SK-N-SH (cell line): ENCODE results near the gene SELENOM. TPM values are rescaled to one million over a fixed set of nuclear protein-coding genes. Genes with fewer than 3 reads are reported as not detected.

ENCODE experiments used
- CTCF ChIA-PET: fragments of 300-600, 350-600 bp; formaldehyde crosslinking; extraction: SDS; loops from one replicate; lab custom pipeline; 2021; lab: Yijun Ruan, JAX
- POLR2A ChIA-PET: fragments of 350-600 bp; sonication (Branson Sonifier 250); formaldehyde crosslinking; extraction: SDS; loops from one replicate; lab custom pipeline; 2020; ENCODE audit warnings: antibody characterized with exemption, inconsistent platforms; lab: Yijun Ruan, JAX
- DNase-seq: peaks from one replicate; pipeline ENCODE4 v3.0.0; 2012
- H2AFZ ChIP-seq: fragments of 200-600 bp; sonication (generic); 2 replicates; pipeline ENCODE4 v1.8.1; 2016; ENCODE audit warnings: antibody characterized with exemption, mild to moderate bottlenecking, low read depth
- H3F3A ChIP-seq: fragments of 200-600 bp; sonication (generic); replicated peaks from 2 replicates; pipeline ENCODE3; 2016; ENCODE audit warnings: antibody characterized with exemption, mild to moderate bottlenecking; ENCODE audit not compliant: insufficient read depth
- H3K27ac ChIP-seq, 2 experiments: fragments of 200-500 bp in 1 of 2; fragments of 200-600 bp in 1 of 2; sonication (Bioruptor generic) in 1 of 2; sonication (generic), shearing (Covaris generic) in 1 of 2; 2 replicates each; pipeline versions ENCODE4 v1.5.1 to v1.6.1; 2014 to 2016; ENCODE audit warnings: low read depth in 2 of 2, inconsistent platforms in 1 of 2, low read length in 1 of 2, mild to moderate bottlenecking in 1 of 2, mixed read lengths in 1 of 2
- H3K27me3 ChIP-seq: fragments of 200-600 bp; sonication (generic), shearing (Covaris generic); 2 replicates; pipeline ENCODE4 v1.6.1; 2016; ENCODE audit warnings: mixed run types; ENCODE audit not compliant: insufficient read depth
- H3K36me3 ChIP-seq, 2 experiments: fragments of 200-500 bp in 1 of 2; fragments of 200-600 bp in 1 of 2; sonication (Bioruptor generic) in 1 of 2; sonication (generic) in 1 of 2; replicated peaks in 1 of 2; 2 replicates each; pipeline versions ENCODE3 to v1.5.1; 2014 to 2016; ENCODE audit warnings: low read length in 1 of 2, mild to moderate bottlenecking in 1 of 2; ENCODE audit not compliant: insufficient read depth in 2 of 2, control insufficient read depth in 1 of 2
- H3K4me1 ChIP-seq, 2 experiments: fragments of 200-500 bp in 1 of 2; fragments of 200-600 bp in 1 of 2; sonication (Bioruptor generic) in 1 of 2; sonication (generic), shearing (Covaris generic) in 1 of 2; 2 replicates each; pipeline versions ENCODE4 v1.5.1 to v1.6.1; 2014 to 2016; ENCODE audit warnings: low read depth in 1 of 2, low read length in 1 of 2, mixed run types in 1 of 2; ENCODE audit not compliant: insufficient read depth in 2 of 2, control insufficient read depth in 1 of 2
- H3K4me2 ChIP-seq: fragments of 200-600 bp; sonication (generic), shearing (Covaris generic); 2 replicates; pipeline ENCODE4 v1.6.1; 2017; ENCODE audit warnings: mixed run types
- H3K4me3 ChIP-seq, 2 experiments: fragments of 200-500 bp in 1 of 2; fragments of 200-600 bp in 1 of 2; sonication (Bioruptor generic) in 1 of 2; sonication (generic), shearing (Covaris generic) in 1 of 2; 2 replicates each; pipeline versions ENCODE4 v1.5.1 to v1.8.1; 2014 to 2016; ENCODE audit warnings: low read depth in 2 of 2, inconsistent platforms in 1 of 2, low read length in 1 of 2, mild to moderate bottlenecking in 1 of 2, mixed read lengths in 1 of 2, moderate library complexity in 1 of 2
- H3K79me2 ChIP-seq: fragments of 200-600 bp; sonication (generic); 2 replicates; pipeline ENCODE4 v1.8.1; 2017; ENCODE audit warnings: mild to moderate bottlenecking; ENCODE audit not compliant: insufficient read depth
- H3K9ac ChIP-seq: fragments of 200-600 bp; sonication (generic); 2 replicates; pipeline ENCODE4 v1.6.1; 2017; ENCODE audit warnings: mixed run types
- H3K9me2 ChIP-seq: fragments of 200-600 bp; sonication (generic); 2 replicates; pipeline ENCODE4 v1.6.1; 2017; ENCODE audit warnings: mixed run types
- H3K9me3 ChIP-seq: fragments of 200-600 bp; sonication (generic); 2 replicates; pipeline ENCODE4 v1.6.1; 2017; ENCODE audit warnings: mixed run types, mild to moderate bottlenecking, moderate library complexity
- H4K20me1 ChIP-seq: fragments of 200-600 bp; sonication (generic); 2 replicates; pipeline ENCODE4 v1.6.1; 2017; ENCODE audit warnings: mild to moderate bottlenecking, mixed run types; ENCODE audit not compliant: insufficient read depth
- EZH2phosphoT487 ChIP-seq: fragments of 200-600 bp; sonication (generic); IDR thresholded peaks from 2 replicates; pipeline ENCODE4 v1.6.1; 2017; ENCODE audit warnings: low read depth, mixed run types, mild to moderate bottlenecking, antibody characterized with exemption, moderate library complexity, borderline replicate concordance
- FOXJ3 ChIP-seq: sonication (generic); formaldehyde crosslinking; IDR thresholded peaks from 2 replicates; pipeline ENCODE4 v1.5.1; 2020; ENCODE audit warnings: mild to moderate bottlenecking, missing genetic modification reagents
- GABPA ChIP-seq: IDR thresholded peaks from 2 replicates; pipeline ENCODE4 v1.4.0; 2012; ENCODE audit warnings: low read depth, mild to moderate bottlenecking
- GATA2 ChIP-seq: sonication (generic); formaldehyde crosslinking; IDR thresholded peaks from 2 replicates; pipeline ENCODE4 v1.5.0; 2020; ENCODE audit warnings: mild to moderate bottlenecking, missing genetic modification reagents
- MEF2A ChIP-seq: IDR thresholded peaks from 2 replicates; pipeline ENCODE4 v1.4.0; 2012; ENCODE audit warnings: low read depth, borderline replicate concordance
- MXI1 ChIP-seq: IDR thresholded peaks from 2 replicates; pipeline ENCODE4 v1.6.1; 2012; ENCODE audit warnings: mild to moderate bottlenecking, low read depth, low read length, improper control_type of control experiment
- NFIC ChIP-seq: IDR thresholded peaks from 2 replicates; pipeline ENCODE4 v1.4.0; 2012; ENCODE audit warnings: borderline replicate concordance
- RCOR1 ChIP-seq: fragments of 150-350 bp; IDR thresholded peaks from 2 replicates; pipeline ENCODE4 v1.6.1; 2017; ENCODE audit warnings: antibody characterized with exemption, low read length
- WGBS: methylation state at CpG from one replicate; pipeline ENCODE4 v1.1.6; 2017; ENCODE audit warnings: low lambda C conversion rate; 5-methylcytosine and 5-hydroxymethylcytosine counted together
- polyA plus RNA-seq, 3 experiments: library from polyadenylated mRNA; depleted of rRNA; stranded (reverse); fragments of >200 nt; gene quantifications; 2 replicates each; pipeline ENCODE4 v1.2.3, GENCODE V29; 2012
- TF ChIP-seq, protein P1 (sequence below): fragments of 150-350 bp; IDR thresholded peaks from 2 replicates; pipeline ENCODE4 v1.6.1; 2017; ENCODE audit warnings: antibody characterized with exemption, low read length, low read depth, borderline replicate concordance
- TF ChIP-seq, protein P2 (sequence below): fragments of 200-600 bp; sonication (generic); IDR thresholded peaks from 2 replicates; pipeline ENCODE4 v1.6.1; 2017; ENCODE audit warnings: antibody characterized with exemption, mild to moderate bottlenecking, moderate library complexity
- TF ChIP-seq, protein P3 (sequence below): IDR thresholded peaks from 2 replicates; pipeline ENCODE4 v1.4.0; 2012; ENCODE audit warnings: low read depth, borderline replicate concordance
- TF ChIP-seq, protein P4 (sequence below): fragments of 150-350 bp; IDR thresholded peaks from 2 replicates; pipeline ENCODE4 v1.6.1; 2016; ENCODE audit warnings: mild to moderate bottlenecking, low read depth, low read length

Gene SELENOM
- polyA plus RNA-seq, 1 of the 3 experiments (the other 2 are of a cell fraction) = 117 TPM

DNA sequence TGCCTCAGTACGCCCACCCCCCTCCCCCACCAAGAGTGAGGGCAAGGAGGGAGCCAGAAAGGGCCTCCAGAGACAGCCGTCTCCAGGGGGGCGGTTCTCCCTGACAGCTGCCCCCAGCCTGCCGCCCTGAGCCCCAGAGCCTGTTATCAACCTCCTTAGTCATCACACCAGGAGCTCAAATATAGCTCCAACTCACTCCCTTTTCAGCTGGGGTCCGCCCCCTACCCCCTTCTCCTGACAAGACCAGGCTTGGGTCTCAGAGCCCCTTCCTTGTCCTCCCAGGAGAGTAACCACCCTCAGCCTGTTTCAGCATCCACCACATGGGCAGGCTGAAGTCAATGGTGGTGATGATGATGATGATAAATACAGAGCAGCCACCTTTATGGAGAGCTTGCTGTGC, 12.9 kb upstream of the SELENOM start:
- H3F3A ChIP-seq = no peaks in the 10 kb centered on the region
- H3K27me3 ChIP-seq = no peaks in the 10 kb centered on the region
- DNase-seq = no peak
- no peak overlapping the region for H3K27ac ChIP-seq
- H3K9ac ChIP-seq = no peak overlapping the region
- H3K36me3 ChIP-seq = no peaks in the 10 kb centered on the region
- no peak overlapping the region for H2AFZ ChIP-seq
- H3K9me3 ChIP-seq = no peaks in the 10 kb centered on the region
- H3K4me1 ChIP-seq = peaks cover 0 to 34% of the 10 kb centered on the region in 2 experiments; a peak in 1 of 4 replicates
- no peaks in the 10 kb centered on the region for H4K20me1 ChIP-seq
- no peaks in the 10 kb centered on the region for H3K9me2 ChIP-seq
- TF ChIP-seq FOXJ3 (CRISPR knock-in tag) = no peak
- no peak for TF ChIP-seq GATA2 (CRISPR knock-in tag)
- TF ChIP-seq, protein P1, sequence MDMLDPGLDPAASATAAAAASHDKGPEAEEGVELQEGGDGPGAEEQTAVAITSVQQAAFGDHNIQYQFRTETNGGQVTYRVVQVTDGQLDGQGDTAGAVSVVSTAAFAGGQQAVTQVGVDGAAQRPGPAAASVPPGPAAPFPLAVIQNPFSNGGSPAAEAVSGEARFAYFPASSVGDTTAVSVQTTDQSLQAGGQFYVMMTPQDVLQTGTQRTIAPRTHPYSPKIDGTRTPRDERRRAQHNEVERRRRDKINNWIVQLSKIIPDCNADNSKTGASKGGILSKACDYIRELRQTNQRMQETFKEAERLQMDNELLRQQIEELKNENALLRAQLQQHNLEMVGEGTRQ = no peak
- TF ChIP-seq NFIC = no peak
- TF ChIP-seq, protein P2, sequence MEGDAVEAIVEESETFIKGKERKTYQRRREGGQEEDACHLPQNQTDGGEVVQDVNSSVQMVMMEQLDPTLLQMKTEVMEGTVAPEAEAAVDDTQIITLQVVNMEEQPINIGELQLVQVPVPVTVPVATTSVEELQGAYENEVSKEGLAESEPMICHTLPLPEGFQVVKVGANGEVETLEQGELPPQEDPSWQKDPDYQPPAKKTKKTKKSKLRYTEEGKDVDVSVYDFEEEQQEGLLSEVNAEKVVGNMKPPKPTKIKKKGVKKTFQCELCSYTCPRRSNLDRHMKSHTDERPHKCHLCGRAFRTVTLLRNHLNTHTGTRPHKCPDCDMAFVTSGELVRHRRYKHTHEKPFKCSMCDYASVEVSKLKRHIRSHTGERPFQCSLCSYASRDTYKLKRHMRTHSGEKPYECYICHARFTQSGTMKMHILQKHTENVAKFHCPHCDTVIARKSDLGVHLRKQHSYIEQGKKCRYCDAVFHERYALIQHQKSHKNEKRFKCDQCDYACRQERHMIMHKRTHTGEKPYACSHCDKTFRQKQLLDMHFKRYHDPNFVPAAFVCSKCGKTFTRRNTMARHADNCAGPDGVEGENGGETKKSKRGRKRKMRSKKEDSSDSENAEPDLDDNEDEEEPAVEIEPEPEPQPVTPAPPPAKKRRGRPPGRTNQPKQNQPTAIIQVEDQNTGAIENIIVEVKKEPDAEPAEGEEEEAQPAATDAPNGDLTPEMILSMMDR = no peak
- TF ChIP-seq MXI1 = no peak
- POLR2A ChIA-PET = no interaction called here
- no peaks in the 10 kb centered on the region for H3K79me2 ChIP-seq
- WGBS = 33% methylated on average over 1 of the region's 5 CpGs
- CTCF ChIA-PET = interaction anchor here (1.0 to 8.2 kb wide), 2 partner anchors 11 to 24 kb away, joined by 3 to 52 read pairs; partner anchors contain the start of gene SELENOM
- no peak overlapping the region for H3K4me3 ChIP-seq
- H3K4me2 ChIP-seq = no peak overlapping the region

DNA sequence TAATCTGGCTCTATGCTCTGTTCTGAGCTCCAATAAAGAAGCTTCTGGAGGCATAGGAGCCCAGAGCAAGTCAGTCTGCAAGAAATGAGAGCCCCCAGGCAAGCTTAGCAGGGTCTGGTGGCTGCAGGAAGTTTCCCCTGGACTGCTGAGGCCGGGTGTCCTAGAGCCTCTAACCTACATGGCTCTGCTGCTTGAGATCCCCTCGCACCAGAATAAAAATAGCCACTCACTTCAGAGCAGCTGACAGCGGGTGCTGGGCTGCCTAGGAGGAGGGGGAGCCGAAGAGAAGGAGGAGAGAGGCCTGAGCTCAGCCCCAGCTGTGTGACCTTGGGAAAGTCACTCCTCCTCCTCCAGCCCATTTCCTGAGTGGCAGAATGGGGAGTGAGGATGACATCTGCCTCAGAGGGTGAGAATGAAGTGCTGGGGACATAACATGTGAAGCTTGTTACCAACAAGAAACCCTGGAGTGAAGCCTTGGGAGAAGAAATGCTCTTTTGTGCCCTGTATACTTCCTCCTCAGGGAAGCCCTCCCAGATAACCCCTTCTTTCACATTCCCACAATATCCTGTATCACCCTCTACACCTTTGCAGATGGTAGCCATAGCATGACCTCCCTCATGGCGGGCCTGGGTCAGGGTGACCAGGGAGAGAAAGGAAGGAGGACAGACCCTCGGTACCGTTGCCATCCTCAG, 11.8 kb upstream of the SELENOM start:
- 77% methylated on average over 6 of the region's 7 CpGs for WGBS
- Histone ChIP-seq H3K9me3 (no peaks in the 10 kb centered on the region), H3K79me2 (no peaks in the 10 kb centered on the region), H3K4me2 (no peak overlapping the region), H3F3A (no peaks in the 10 kb centered on the region), H3K9ac (no peak overlapping the region), H3K27me3 (no peaks in the 10 kb centered on the region), H4K20me1 (no peaks in the 10 kb centered on the region), H3K27ac (no peak overlapping the region), H3K4me3 (no peak overlapping the region), H3K36me3 (no peaks in the 10 kb centered on the region), H2AFZ (no peak overlapping the region), H3K9me2 (no peaks in the 10 kb centered on the region), H3K4me1 (peaks cover 0 to 24% of the 10 kb centered on the region in 2 experiments; a peak in 1 of 4 replicates)
- TF ChIP-seq RCOR1 (no peak), MEF2A (no peak), GABPA (no peak), EZH2phosphoT487 (no peak)
- TF ChIP-seq, protein P2 = no peak
- TF ChIP-seq, protein P3, sequence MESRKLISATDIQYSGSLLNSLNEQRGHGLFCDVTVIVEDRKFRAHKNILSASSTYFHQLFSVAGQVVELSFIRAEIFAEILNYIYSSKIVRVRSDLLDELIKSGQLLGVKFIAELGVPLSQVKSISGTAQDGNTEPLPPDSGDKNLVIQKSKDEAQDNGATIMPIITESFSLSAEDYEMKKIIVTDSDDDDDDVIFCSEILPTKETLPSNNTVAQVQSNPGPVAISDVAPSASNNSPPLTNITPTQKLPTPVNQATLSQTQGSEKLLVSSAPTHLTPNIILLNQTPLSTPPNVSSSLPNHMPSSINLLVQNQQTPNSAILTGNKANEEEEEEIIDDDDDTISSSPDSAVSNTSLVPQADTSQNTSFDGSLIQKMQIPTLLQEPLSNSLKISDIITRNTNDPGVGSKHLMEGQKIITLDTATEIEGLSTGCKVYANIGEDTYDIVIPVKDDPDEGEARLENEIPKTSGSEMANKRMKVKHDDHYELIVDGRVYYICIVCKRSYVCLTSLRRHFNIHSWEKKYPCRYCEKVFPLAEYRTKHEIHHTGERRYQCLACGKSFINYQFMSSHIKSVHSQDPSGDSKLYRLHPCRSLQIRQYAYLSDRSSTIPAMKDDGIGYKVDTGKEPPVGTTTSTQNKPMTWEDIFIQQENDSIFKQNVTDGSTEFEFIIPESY = no peak
- TF ChIP-seq, protein P4, sequence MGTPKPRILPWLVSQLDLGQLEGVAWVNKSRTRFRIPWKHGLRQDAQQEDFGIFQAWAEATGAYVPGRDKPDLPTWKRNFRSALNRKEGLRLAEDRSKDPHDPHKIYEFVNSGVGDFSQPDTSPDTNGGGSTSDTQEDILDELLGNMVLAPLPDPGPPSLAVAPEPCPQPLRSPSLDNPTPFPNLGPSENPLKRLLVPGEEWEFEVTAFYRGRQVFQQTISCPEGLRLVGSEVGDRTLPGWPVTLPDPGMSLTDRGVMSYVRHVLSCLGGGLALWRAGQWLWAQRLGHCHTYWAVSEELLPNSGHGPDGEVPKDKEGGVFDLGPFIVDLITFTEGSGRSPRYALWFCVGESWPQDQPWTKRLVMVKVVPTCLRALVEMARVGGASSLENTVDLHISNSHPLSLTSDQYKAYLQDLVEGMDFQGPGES = no peak
- POLR2A ChIA-PET = no interaction called here
- DNase-seq = no peak
- CTCF ChIA-PET = interaction anchor here (8.2 kb wide), 1 partner anchor 10 kb away, joined by 52 read pairs; the partner anchor contains the start of gene SELENOM
